HG03025 (cell line): ENCODE results near the gene HECA.
"Not testable (repeated sequence)": the region's sequence is repeated elsewhere in the genome, so short reads cannot be mapped to it uniquely, and the experiment has no call there.

Experiments used
- ATAC-seq: cut with Tn5 transposase; IDR thresholded peaks from one replicate; pipeline ENCODE4 v1.9.1; 2021; ENCODE audit warnings: mild to moderate bottlenecking, moderate library complexity; ENCODE audit not compliant: unreplicated experiment, low FRiP score

Gene HECA

DNA sequence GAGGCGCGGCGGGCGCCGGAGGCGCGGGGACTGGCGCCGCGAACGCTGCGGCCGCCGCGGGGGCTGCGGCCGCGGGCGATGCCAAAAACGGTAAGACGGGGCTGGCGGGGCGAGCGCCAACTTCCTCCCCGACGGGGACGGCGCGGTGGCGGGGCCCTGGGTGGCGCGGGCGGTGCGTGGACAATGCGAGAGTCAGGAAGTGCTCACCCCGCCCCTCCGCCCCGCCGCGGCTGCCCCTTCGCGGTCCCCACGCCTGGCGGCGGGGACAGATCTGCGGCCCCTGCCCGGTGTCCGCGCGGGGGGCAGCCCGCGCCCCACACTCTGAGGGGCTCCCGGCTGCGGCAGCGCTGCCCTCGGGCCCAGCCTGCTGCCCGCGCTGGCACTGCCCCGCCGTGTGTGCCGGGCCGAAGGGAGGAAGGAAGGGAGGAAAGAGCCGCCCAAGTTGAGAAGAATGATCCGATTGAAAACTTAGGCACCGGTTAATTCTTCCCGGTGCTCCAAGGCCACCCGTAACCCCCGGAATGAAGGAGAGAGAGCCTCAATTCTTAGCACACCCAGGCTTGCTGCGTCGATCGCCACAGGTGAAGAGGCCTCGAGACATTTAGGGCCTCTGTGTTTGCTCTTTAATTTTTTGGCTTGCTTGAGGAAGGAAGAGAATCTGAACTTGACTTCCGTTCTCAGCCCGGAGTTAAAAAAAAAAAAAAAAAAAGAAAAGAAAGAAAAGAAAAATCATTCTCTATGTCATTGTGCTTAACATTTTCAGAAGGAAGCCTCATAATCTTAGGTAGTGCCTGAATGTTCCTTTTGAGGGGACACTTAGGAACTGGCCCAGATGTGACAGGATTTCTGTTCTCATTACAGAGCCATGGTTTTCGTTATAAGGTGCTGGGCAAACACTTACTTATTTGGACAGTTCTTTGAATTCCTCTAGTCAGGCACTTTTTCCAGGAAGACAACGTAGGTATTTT lies 982 bp downstream of the HECA start:
- peak; percentile 40 for ATAC-seq

DNA sequence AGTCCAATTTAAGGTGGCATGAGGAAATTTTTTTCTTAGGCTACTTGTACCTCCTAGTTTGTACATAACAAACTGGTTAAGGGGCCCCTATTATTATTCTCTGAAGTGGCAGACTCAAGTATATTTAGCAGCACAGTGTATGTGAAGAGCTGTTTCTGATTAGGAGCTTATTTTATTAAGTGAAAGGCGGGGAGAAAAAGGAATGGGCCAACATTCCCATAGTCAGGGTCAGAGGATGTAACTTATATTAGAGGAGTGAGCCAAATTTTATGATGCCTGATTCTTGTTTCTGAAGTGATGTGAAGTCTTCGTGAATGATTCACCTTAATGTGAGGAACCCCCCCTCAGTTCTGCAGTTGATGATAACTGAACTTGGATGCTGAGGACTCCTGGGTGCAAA lies 2.8 kb downstream of the HECA start:
- no peak for ATAC-seq

DNA sequence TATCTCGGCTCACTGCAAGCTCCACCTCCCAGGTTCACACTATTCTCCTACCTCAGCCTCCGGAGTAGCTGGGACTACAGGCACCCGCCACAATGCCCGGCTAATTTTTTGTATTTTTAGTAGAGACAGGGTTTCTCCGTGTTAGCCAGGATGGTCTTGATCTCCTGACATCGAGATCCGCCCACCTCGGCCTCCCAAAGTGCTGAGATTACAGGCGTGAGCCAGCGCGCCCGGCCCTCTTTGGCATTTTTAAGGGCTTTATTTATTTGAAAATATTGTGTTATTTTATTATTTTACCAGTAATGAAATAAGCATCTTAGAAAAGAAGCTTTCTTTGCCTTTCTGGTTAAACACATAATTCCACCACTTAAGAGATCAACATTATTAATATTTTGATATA lies 6.0 kb downstream of the HECA start:
- ATAC-seq, result not testable (repeated sequence)

DNA sequence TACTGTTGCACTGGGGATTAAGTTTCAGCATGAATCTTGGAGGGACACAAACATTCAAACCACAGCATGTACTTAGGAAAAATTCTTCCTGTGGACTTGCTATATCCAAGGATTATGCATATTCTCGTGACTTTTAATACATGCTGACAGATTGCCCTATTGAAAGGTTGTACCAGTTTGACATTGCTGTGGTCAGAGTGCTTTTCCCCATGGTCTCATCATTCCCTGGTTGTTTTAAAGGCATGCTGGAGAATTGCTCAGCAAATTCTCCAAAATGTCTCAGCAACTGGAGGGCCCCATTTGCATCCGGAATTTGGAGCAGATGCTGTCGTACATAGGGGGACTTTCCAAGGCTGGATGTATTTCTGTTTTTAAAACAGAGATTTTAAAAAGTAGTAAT lies 7.4 kb downstream of the HECA start:
- ATAC-seq, result no peak

DNA sequence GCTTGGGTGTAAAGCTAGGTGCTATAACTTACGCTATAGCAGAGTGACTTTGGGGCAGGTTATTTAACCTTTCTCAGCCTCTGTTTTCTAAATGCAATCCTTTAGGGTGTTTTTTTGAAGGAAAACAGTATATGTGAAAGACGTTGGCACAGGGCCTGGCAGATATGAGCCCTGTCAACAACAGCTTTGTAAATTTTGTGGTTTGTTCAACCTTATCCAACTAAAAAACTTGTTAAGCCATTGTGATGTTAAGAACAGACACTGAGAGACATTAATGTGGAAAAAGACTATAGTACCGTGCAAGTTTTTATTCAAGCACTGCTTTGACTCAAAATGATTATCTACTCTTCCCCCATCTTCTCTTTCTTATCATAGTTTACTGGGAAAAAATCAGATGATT lies 8.2 kb downstream of the HECA start:
- no peak for ATAC-seq

DNA sequence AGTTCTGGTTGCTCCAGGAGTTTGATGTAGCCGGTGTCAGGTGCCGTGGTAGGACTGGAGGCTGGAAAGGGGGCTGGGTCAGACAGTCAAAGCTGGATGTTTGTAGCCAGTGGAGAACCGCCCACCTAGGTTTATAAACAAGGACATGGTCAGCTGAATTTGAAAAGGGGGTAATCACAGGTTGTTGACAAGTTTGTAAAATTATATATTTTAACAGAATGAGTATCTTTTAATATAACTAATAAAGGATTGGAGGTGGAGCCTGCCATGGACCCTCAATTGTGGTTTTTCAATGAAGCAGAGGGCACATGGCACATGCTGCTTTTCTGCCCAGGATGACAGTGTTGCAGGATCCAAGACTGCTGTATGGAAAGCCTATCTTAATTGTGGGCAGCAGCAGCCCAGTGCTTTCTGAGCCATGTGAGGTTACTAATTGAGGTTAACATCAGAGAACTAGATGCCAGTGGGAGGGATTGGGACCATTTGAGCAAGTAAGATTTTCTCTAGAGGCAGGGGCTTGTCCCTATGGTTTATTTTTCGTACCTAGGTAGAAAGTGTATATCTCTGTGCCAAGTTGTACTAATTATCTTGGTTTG lies 9.7 kb downstream of the HECA start:
- ATAC-seq, result no peak

DNA sequence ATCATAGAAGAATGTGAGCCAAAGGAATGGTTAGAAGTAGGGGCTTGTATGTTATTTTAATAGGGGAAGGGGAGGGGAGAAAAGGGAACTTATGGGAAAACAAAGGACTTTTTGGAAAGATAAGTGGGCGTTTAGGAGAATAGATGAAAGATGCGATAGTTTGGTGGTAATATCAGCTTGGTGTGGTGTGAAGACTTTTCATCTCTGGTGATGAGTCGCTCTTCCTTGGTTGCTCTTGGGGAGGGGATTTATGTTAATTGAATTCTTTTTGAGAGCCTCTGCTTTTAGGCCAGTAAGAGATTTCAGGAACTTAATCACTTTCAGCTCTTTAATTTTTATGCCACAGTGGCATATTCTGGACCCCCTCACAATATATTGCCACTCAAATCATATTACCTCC lies 10.8 kb downstream of the HECA start:
- no peak for ATAC-seq

DNA sequence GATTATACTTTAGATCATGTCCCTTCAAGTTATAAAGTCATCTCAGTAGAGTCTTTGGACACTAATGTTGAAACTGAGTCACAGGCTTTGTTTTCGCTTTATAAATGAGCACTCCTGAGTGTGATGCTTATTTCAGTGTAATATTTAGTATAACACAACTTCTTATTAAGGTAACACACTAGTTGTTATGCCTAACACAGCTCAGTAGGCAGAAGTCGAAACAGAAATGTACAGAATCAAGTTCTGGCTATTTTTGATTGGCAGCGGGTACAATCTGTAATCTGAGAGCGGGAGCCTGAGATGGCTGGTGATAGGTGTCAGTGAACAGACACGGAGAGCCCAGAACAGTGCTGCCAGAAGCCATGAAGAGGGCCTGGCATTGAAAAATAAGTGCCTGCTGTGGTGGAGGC lies 11.4 kb downstream of the HECA start:
- ATAC-seq, result no peak

DNA sequence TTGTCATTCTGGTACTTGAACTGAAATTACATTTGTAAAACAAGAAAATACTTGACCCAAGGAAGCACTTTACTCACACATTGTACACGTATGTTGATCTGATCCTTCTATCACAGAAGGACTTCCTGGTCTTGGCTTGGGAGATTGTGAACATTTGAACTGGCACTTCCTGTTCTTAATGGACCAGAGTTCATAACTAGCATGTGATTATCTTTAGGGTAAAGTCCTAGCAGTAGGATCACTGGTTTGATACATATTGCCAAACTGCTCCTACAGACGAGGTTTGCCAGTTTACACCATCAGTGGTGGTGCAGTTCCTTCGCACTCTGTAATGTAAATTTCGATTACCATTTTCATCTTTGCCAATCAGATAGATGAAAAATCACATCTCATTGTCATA lies 12.7 kb downstream of the HECA start:
- ATAC-seq, result no peak

DNA sequence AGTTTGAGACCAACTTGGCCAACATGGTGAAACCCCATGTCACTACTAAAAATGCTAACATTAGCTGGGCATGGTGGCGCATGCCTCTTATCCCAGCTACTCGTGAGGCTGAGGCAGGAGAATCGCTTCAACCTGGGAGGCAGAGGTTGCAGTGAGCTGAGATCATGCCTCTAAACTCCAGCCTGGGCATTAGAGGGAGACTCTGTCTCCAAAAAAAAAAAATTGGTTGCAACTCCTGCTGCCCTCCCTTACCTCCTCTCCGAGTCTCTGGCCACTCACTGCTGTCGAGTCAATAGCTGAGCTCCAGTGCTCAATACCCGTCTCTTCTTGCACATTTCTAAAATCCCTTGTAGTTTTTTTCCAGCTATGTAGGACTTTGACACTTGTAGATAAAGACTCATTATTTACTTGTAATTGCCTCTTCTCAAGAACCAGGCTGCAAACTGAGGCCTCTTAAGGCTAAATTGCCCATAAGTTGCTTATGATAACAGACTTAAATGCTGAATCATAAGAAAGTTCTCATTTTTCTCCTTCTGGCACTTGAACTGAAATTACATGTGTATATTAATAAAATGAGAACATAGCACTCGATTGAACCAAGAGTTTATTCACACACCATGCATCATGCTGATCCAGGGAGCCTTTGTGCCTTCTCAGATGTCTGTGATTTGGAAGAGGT lies 13.8 kb downstream of the HECA start:
- ATAC-seq, result no peak

DNA sequence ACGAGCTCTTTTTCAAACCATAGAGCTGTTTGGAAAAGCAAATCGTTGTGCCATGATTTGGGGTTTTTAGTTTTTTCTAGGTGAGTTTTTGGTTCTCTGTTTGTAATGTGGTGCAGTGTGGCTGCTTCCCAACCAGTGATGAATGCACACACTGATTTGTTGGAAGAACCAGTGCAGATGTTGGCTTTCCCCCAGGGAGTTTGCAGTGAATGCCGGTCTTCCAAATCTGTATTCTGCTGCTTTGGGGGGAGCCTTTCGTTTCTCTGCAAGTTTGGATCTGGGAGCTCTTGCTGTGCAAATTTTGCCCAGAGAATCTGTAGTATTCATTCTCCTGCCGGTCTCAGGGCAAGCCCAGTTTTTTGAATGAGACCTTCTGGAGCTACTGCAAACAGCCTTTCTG lies 14.5 kb downstream of the HECA start:
- no peak for ATAC-seq

DNA sequence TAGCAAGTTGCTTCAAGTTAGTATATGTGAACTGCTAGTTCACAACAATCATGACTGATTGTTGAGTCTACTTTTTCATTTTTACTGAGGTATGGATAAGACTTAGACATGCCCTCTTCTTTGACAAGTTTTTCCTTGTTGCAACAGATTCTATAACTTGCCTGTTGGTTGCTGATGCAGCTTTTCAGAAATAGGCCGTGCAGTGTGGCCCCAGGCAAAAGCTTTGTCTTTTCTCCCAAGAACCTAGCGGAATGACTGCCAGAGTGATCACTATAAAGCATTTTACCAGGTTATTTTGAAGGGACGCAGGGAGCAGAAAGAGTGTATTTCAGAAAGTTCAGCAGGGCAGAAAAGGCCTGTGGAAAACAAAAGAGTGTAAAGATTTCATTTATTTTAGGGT lies 16.0 kb downstream of the HECA start:
- no peak for ATAC-seq

DNA sequence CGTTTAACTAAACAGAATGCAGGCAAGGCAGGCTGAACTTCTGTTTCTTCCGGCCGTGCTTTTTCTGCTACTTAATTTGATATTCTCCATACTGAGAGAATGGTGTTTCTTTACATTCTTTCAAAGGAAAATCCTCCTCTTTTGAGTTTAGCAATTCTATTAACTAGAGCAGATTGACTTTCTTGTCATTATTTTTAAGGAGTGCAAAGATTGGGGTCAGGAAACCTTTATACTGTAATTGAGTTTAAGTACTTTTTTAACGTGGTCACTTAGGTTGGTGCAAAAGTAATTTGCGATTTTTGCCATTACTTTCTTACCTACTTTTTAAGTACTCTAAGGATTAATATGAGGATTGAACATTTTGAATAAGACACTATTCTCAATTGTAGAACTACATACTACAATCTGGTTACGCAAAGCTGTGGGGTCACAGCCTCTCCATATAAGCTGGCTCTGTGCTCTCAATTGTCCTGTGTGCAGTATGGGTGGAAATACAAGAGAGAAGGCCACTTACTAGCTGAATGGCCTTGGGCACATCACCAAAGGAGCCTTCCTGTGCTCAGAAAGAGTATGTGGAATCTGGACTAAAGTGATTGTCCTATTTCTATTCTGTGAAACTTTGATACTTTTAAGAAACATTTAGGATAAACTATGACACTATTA lies 16.7 kb downstream of the HECA start:
- ATAC-seq, result no peak

DNA sequence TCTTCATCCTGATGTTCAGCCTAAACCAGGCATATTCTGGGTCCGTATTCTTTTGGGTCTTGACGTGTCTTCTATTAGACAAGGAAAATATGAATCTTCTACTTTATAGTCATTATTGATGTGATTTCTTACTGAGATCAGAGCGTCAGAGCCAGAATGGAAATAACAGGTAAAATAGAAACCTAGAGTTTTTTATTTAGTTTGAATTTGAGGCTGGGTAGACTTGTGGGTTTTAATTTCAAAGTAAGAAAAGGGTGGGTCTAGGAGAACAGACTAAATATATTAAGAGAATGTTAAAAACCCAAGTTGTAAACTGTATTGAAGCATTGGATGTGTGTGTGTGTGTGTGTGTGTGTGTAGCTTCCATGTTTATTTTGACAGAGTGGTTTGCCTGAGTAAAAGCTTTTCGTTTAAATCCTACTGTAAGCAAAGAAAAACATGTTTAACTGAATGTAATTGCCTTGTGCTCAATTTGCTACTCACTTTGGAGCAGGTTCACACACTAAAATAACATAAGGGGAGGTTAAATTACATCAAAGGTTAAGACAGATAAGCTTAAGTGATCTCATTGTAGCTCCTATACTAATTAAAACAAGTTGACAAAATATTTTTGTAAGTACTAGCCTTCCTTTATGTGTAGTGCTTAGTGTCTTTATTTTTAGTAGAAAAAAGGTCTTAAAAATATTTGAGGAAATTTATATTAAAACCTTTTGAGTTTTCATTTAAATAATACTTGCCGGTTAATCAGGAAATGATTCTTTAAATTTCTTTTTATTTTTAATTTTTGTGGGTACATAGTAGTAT lies 17.4 kb downstream of the HECA start:
- no peak for ATAC-seq

DNA sequence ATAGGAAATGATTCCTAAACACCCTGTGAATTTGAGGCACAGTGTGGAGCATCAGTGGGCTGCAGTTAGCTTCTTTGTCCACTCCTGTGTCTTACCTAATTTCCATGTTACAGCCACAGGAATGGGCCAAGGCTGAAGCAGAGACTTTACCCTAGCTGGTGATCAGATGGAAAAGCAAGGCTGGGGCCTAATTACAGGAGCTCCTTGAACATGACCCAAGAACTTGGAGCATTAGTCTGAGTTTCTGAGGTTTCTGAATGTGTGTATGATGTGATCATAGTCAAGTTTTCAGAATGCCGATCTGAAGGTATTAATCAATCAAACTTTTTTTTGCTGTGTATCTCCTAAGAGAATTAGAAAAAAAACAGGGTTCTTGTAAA lies 18.0 kb downstream of the HECA start:
- ATAC-seq, result no peak

DNA sequence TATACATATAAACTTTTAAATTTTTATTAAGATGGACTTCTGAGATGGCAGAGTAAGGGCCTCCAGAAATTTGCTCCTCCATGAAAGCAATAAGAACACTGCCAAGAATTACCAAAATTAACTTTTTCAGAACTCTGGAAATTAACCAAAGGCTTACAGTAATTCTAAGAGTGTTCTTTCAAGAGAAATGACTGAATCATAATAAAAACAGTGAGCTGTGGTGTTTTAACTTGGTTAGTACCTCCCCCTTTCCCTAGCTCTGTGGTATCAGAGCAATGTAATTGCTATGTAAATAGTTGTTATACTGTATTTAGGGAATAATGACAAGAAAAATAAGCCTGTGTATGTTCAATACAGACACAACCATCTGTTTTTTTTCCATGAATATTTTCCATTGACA lies 19.0 kb downstream of the HECA start:
- ATAC-seq, result no peak

DNA sequence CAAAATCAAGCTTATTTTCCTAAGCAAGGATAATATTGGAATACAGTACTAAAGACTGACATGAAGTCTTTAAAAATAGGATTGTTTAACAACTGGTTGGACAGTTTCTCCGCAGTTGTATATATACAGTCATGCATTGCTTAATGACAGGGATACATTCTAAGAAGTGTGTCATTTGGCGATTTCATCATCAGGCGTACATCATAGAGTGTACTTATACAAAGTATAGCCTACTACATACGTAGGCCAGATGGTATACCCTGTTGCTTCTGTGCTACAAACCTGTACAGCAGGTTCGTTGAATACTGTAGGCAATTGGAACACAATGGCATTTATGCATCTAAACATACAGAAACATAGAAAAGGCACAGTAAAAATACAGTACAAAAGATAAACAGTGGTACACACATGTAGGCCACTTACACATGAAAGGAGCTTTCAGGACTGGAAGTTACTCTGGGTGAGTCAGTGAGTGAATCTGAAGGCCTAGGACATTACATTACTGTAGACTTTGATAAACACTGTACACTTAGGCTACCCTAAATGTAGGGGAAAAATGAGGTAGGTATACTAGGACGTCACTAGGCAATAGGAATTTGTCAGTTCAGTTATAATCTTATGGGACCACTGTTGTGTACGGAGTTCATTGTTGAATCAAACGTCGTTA lies 20.1 kb downstream of the HECA start:
- ATAC-seq, result no peak

DNA sequence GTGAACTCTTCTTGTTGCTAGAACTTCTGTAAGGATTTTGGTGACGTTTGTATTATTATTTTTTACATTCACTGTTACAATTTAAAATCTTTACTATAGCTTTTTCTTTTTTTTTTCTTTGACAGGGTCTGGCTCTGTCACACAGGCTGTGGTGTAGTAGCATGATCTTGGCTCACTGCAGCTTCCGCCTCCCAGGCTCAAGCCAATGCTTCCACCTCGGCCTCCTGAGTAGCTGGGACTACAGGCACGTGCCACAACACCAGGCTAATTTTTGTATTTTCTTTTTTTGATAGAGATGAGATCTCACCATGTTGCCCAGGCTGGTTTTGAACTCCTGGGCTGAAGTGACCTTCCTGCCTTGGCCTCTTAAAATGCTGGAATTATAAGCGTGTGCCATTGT lies 21.2 kb downstream of the HECA start:
- ATAC-seq, result no peak

DNA sequence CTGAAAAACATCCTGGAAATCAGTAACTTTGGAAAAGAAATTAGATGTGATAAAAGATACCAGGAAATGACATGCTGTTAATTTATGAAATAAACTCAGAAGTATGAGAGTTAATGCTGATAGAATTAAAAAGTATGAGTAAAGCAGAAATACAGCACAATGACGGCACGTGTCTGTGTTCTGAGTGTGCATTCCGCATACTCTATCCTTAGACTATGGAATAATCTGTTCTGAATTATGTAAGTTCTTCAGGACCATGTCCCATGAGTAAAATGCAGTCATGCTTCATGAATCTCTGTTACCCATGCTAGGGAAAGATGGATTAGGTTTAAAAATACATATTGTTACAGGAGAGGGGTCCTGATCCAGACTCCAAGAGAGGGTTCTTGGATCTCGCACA lies 21.7 kb downstream of the HECA start:
- no peak for ATAC-seq

DNA sequence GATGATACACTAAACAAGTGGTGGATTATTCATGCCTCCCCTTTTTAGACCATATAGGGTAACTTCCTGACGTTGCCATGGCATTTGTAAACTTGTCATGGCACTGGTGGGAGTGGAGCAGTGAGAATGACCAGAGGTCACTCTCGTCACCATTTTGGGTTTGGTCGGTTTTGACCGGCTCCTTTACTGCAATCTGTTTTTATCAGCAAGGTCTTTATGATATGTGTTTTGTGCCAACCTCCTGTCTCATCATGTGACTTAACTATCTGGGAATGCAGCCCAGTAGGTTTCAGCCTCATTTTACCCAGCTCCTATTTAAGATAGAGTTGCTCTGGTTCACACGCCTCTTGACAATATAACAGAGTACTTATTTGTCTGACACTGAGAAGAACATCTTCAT lies 22.2 kb downstream of the HECA start:
- not testable (repeated sequence) for ATAC-seq
